NOMO-1 (cell line): ENCODE results near the gene LEFTY1.
"Not testable (repeated sequence)": the region's sequence is repeated elsewhere in the genome, so short reads cannot be mapped to it uniquely, and the experiment has no call there.

ENCODE experiments used
- DNase-seq, 2 experiments: peaks; one replicate each; lab custom pipeline; 2025; ENCODE audit not compliant: unreplicated experiment in 2 of 2; lab: John Stamatoyannopoulos, UW

The LEFTY1 gene, protein sequence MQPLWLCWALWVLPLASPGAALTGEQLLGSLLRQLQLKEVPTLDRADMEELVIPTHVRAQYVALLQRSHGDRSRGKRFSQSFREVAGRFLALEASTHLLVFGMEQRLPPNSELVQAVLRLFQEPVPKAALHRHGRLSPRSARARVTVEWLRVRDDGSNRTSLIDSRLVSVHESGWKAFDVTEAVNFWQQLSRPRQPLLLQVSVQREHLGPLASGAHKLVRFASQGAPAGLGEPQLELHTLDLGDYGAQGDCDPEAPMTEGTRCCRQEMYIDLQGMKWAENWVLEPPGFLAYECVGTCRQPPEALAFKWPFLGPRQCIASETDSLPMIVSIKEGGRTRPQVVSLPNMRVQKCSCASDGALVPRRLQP

DNA sequence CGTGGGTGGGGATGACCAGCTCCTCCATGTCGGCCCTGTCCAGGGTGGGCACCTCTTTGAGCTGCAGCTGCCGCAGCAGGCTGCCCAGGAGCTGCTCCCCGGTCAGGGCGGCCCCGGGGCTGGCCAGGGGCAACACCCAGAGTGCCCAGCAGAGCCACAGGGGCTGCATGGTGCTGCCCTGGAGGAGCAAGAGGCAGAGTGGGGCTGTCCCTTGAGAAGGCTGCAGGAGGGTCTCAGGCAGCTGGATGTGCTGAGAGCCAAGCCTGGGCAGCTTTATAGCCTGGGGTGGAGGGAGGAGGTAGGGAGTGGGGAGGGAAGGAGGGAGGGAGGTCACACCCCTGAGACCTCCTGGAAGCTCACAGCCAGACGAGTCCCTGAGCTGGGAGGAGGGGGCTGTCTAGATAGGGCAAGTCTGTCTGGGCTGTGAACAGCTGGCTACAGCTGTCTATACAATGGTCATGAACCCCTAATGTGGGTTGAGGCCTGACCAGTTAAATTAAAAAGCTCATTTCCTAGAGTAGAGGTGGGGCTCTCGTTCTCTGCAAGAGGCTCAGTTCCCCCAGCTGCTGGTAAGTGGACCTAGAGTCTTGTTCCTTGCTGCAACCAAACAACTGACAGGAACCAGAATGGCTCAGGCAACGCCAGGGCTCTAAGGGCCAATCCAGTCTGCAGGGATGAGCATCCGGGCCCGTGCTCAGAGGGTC, at the start of gene LEFTY1:
TSS of gene LEFTY1 (minus strand) at position 249 of the 704 bp plus-strand sequence. CDS start at position 169, 80 bp downstream.
- DNase-seq = no peak

DNA sequence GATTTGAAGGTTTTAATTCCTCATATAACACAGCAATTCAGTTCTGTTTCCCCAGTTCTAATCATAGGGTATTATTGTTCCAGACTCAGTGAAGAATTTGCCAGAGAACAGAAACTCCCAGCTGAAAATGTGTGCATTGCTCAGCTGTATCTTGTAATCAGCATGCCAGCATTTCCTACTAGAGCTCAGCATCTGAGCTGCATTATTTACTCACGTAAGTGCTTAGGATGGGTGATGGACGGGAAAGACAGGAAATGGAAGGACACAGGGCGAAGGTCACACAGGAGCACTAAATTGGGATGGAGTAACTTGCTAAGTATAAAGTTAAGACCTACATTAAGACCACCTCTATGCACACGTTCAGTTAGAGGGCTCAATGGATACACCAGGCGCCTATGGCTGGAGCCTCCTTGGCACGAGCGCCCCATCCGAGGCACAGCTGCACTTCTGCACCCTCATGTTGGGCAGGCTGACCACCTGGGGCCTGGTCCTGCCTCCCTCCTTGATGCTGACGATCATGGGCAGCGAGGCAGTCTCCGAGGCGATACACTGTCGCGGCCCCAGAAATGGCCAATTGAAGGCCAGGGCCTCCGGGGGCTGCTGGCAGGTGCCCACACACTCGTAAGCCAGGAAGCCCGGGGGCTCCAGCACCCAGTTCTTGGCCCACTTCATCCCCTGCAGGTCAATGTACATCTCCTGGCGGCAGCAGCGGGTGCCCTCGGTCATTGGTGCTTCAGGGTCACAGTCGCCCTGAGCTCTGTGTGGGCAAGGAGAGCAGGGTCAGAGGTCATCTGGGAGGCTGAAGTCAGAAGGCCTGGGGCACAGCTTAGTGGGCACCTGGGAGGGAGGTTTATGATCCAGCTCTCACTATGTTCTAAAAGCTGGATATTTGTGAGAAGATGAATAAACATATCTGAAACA, 48.4 kb upstream of the LEFTY1 start:
- no peak for DNase-seq

DNA sequence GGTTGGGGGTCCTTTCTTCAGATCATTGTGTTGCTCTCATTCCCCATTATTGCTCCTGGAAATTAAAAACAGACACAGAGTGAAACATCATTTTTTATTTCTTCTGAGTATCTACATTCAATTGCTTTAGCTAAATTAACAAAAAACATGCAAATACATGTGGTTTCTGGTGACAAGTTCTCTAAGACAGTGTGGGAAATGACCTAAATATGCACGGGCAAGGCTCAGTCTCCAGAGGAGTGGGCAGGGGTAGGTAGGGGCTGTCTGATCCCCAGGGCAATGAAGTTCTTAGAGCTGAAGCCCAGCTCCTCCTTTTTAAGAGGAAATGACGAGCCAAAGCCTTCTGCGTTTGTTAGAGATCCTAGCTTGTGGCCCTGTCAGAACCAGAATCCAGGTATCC, 47.6 kb upstream of the LEFTY1 start:
- no peak for DNase-seq

DNA sequence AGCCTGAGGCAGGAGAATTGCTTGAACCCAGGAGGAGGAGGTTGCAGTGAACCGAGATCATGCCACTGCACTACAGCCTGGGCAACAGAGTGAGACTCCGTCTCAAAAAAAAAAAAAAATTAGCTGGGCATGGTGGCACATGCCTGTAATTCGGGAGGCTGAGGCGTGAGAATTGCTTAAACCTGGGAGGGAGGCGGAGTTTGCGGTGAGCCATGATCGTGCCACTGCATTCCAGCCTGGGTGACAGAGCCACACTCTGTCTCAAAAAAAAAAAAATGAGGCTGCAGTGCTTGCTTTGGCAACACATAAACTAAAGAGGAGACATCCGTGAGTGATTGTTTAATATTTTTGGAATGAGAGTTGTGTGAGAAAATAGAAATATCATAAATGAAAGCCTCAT, 47.1 kb upstream of the LEFTY1 start:
- DNase-seq = not testable (repeated sequence)

DNA sequence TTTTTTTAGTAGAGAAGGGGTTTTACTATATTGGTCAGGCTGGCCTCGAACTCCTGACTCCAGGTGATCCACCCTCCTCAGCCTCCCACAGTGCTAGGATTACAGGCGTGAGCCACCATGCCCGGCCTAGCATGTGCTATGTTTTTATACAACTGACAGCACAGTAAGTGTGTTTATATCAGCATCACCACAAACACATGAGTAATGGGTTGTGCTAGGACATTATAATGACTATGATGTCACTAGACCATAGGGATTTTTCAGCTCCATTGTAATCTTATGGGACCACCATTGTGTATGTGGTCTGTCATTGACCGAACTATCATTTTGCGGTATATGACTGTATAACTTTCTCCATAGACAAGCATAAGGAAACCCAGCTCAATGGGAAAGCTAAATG, 45.8 kb upstream of the LEFTY1 start:
- no peak for DNase-seq

DNA sequence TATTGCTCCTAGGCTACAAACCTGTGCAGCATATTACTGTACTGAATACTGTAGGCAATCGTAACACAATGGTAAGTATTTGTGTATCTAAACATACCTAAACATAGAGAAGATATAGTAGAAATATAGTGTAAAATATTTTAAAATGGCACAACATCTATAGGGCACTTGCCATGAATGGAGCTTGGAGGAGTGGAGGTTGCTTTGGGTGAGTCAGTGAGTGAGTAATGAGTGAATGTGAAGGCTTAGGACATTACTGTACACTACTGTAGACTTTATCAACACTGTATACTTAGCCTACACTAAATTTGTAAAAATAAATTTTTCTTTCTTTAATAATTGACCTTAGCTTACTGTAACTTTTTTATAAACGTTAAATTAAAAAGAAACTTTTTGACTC, 44.1 kb upstream of the LEFTY1 start:
- no peak for DNase-seq

DNA sequence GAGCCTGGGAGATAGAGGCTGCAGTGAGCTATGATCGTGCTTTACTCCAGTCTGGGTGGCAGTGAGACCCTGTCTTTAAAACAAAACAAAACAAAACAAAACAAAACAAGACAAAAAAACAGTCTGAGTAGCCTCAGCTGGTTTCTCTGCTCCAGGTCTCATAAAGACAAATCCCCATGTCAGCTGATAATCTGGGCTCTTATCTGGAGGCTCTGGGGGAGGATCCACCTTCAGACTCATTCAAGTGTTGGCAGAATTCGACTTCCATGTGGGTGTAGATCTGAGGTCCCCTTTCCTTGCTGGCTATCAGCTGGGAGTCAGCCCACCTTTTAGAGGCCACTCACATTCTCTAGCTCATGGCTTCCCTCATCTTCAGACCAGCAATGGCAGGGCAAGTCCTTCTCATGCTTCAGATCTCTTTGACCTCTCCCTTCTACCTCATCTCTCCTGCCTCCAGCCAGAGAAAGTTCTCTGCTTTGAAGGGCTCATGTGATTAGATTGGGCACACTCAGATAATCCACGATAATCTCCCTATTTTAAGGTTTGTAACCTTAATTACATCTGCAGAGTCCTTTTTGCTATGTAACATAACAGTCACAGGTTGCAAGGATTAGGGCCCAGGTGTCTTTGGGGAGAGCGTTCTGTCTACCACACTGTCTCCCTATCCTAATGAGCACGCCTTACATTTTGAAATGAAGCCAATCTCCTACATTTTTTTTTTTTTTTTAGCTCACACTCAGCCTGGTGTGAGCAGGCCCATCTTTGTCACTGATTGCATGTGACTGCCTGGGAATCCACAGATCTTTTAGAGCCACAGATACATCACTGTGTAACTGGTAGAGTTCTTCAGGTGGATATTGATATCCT, 42.6 kb upstream of the LEFTY1 start:
- no peak for DNase-seq

DNA sequence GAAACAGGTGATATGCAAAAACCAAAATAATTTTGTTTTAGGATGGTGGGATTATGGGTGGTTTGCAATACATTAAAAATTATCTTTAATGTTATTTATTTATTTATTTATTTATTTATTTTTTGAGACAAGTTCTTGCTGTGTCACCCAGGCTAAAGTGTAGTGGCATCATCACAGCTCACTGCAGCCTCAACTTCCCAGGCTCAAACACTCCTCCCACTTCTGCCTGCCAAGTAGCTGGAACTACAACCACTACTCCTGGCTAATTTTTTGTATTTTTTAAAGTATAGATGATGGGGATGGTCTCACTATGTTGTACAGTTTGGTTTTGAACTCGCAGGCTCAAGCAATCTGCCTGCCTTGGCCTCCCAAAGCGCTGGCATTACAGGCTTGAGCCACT, 41.6 kb upstream of the LEFTY1 start:
- DNase-seq = no peak

DNA sequence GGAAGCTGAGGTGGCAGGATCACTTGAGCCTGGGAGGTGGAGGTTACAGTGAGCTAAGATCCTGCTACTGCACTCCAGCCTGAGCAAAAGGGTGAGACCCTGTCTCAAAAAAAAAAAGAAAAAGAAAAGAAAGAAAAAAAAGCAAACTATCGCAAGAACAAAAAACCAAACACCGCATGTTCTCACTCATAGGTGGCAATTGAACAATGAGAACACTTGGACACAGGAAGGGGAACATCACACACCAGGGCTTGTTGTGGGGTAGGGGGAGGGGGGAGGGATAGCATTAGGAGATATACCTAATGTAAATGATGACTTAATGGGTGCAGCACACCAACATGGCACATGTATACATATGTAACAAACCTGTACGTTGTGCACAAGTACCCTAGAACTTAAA, 40.5 kb upstream of the LEFTY1 start:
- DNase-seq = not testable (repeated sequence)

DNA sequence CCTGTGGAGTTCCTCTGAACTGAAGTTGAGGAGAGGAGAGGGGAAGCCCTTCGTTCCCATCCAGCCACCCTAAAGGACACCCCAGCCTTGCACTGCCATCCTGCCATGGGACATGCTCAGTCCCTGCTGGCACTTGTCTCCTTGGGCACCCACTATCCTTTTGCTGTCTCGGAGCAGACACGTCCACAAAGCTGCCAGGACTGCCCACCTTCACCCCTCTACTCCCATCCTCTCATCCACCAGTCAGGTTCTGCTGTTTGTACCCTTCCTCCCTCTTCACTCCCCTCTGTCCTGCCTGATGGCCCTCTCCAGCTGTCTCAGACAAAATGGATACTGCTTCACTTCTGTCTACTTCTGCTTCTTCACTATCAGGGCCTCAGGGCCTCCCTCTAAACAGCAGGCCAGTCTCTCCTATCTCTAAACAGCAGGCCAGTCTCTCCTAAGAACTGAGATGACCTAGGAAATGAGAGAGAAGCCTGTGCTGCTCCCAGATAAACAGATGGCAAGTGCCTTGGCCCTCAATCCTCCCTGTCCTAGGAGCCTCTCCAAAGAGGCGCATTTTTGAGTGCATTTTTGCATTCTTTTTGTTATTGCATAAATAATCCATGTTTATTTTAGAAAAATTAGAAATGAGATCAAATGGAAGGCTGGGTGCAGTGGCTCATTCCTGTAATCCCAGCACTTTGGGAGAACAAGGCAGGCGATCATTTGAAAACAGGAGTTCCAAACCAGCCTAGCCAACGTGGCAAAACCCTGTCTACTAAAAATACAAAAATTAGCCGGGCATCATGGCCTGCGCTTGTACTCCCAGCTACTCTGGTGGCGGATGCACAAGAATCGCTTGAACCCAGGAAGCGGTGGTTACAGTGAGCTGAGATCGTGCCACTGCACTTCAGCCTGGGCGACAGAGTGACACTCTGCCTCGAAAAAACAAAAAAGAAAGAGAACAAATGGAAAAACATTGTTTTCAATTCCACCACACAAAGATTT, 39.5 kb upstream of the LEFTY1 start:
- DNase-seq = no peak

DNA sequence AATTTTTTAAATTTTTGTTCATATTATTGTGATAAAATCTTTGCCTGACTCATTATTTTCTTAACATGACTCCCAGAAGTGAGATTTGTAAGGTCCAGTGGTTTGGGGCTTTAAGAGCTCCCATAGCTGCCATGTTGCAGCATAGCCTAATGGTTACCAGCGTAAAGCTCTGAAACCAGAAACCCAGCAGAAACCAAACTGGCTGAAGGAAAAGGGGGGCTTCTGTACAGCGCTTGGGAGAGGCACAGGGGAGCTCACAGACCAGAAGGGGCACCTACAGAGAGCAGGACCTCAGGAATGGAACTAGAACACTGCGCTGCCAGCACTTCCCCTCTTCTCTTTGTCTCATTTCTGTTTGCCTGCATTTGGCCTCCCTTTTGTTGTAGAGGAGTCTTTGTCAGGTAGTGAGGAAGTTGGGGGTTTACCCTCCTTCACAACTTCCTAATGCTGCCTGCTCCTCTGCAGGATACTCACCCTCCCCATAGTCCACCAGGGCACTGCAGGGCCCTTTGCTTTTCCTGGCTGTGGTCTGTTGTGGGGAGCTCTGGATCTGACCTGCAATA, 37.7 kb upstream of the LEFTY1 start:
- peak; percentile 5 to 17 for DNase-seq

DNA sequence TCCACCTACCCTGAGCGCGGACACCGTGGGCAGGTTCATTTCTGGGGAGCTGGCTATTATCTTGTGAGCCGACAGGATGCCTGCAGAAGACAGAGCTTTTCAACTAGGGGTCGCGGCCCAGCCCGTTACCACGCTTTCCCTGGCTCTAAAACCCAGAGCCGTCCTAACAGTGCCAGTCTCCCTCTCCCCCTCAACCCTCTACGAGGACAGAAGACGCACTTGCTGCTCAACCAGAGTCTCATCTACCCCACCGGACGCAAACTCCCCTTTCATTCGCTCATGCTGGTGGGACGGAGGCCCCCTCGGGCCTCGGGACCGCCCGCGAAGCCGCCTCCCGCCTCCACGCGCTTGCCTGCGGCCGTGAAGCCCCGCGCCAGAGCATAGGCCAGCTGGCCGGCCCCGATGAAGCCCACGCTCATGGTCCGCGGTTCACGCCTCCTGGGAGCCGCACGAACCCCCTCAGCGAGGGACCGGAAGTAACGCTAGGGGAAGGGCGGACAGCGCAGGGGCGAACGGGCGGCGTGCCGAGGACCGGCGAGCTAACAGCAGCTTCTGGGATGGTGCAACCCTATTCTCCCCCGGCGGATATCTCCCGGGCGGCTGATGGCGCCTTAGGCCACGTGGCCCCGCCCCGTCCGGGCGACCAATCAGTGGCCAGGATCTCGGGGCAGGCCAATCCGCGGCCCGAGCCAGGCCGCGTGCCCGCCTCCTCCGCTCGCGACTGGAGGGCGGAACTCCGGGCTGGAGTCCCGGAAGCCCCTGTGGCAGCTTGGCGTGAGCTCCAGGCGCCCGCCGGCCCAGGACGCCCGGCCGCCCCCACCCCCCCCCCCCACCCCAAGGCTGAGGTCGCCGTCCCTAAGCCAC, 35.0 kb upstream of the LEFTY1 start, which contains the start of gene PYCR2:
TSS of gene PYCR2 (minus strand) at position 559 of the 864 bp plus-strand sequence. CDS start at position 419, 140 bp downstream.
- DNase-seq = peak; percentile 96 to 98

DNA sequence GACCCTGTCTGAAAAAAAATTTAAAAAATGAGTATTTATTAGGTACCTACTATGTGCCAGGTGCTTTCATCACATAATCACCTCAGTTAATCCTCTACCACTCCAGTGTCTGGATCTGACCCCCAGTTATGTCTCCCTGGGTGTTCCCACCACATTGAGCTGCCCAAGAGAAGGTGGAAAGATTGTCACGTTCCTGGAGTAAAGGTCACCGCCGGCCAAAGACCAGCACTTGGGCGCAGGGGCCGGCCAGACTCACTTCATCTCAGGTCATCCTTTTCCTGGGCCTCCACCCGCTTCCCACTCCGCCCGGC, 34.4 kb upstream of the LEFTY1 start:
- no peak for DNase-seq

DNA sequence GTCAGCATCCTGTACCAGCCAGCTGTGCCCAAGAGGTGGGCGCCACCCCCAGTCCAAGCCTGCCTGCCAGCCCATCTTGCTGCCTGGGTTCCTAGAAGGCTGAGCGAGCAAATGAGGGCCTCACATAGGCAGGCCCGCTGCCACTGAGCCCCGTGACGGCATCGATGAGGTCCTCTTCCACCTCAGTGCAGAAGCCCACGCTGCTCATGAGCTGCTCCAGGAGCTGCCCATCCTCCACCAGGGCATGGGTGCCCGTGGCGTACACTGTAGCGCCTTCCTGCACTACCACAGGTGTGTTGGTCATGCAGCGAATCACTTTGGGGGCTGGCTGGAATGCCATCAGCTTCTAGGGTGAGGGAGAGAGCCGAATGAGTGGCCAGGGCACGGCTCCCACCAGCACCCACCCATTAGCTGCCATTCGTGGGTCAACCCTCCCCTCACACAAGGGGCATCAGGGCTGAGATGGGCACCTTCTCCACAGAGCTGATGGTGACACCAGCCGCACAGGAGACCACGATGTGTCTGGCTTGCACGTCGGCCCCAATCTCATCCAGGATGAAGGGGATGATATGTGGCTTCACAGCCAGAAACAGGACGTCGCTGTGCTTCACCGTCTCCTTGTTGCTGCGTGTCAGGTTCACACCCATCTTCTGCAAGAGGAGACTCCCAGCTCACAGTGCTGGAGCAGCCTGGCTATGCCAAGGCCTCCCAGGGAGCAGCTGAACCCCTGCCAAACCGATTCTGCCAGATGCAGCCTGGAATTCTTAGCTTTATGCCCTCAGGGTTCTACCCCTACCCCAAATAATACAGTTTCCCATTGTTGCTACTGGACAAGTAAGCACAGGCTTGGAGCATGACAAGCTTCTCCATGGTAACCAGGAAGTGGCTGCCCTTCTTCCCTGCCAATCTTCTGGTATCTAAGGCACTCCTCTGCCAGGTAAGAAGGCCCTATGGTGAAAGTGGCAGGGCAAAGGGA, 33.1 kb upstream of the LEFTY1 start:
- no peak for DNase-seq

DNA sequence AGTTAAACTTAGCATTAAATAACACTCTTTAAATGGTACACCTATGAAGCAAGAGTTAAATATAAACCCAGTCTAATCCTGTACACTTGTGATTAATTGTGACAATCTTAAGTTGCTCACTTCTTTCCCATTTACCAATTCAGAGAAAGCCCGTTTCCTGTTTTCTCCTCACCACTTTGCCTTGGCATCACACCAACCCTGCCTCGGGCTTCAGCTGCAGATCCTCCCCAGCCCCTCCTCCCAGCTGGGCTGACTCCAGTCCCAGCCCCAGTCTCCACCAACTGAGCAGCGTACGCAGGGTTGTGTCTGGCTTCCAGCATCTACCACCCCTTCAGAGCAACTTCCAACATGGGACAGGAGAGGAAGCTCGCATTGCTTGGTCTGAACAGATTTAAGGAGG, 31.0 kb upstream of the LEFTY1 start:
- DNase-seq = no peak

DNA sequence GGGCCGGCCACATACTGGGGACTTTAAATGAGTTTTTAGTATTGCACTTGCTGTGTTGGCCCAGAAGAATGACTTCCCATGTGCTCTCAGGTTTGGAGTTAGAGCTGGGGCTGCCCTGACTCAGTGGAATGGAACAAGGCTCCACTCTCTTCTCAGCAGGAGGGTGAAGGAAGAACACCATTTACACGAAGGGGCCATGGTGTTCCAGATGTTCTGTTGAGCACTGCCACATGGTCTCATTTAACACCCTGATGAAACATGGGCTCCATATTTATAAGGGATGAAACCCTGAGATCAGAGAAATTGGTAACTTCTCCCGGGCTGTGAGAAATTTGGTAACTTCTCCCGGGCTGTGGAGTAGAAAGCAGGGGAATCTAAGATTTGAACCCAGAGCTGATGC, 29.3 kb upstream of the LEFTY1 start:
- DNase-seq = no peak

DNA sequence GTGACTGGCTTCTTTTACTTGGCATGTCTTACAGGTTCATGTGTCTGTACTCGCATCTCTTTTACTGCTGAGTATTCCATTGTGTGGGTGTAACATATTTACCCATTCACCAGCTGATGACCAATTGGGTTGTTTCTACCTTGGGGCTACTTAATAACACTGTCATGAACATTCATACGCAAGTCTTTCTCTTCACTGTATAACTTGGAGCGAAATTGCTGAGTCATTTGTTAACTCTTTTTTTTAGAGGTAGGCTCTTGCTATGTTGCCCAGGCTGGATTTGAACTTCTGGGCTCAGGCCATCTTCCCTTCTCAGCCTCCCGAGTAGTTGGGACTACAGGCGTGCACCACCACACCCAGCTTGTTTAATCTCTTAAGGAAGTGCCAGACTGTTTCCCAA, 28.6 kb upstream of the LEFTY1 start:
- no peak for DNase-seq
